Activated CD4-positive, alpha-beta T cell treated with anti-CD3 and anti-CD28 coated beads, Interleukin-2, amount 50 U/mL, for 24 hours (primary cell): Measurements from ENCODE around the gene PDHX.
A peak's percentile ranks its signal among the peaks of the same experiment; 100 is the strongest.
"Not testable (repeated sequence)": the region's sequence is repeated elsewhere in the genome, so short reads cannot be mapped to it uniquely, and the experiment has no call there.

ENCODE experiments used
- DNase-seq, 2 donors: peaks; one replicate each; pipeline ENCODE4 v3.0.0-alpha.2; 2020; ENCODE audit warnings: low read depth in 1 of 2, low spot score in 1 of 2

Gene PDHX

GRCh38 chr11:35015621-35016387 is 99.4 kb downstream of the PDHX start:
- no peak for DNase-seq

- no peak for DNase-seq
These were observed 100.5 kb downstream of the PDHX start for GRCh38 chr11:35016916-35017315.

- DNase-seq: no peak
These were observed 101.3 kb downstream of the PDHX start for GRCh38 chr11:35017528-35018342.

- no peak for DNase-seq
These were observed 105.2 kb downstream of the PDHX start for GRCh38 chr11:35021589-35021988.

GRCh38 chr11:35023940-35024339 is 107.5 kb downstream of the PDHX start:
- DNase-seq: not testable (repeated sequence)

- not testable (repeated sequence) for DNase-seq
These were observed 111.6 kb downstream of the PDHX start for GRCh38 chr11:35028007-35028406.

- peak in 1 of 2 donors; percentile 40 for DNase-seq
These were observed 113.7 kb downstream of the PDHX start for GRCh38 chr11:35029979-35030682.

- no peak for DNase-seq
These were observed 114.3 kb downstream of the PDHX start for GRCh38 chr11:35030716-35031213.

GRCh38 chr11:35031346-35031745 is 114.9 kb downstream of the PDHX start:
- no peak for DNase-seq

- no peak for DNase-seq
These were observed 115.4 kb downstream of the PDHX start for GRCh38 chr11:35031867-35032266.

GRCh38 chr11:35033011-35033410 is 116.6 kb downstream of the PDHX start:
- DNase-seq: no peak

- no peak for DNase-seq
These were observed 118.0 kb downstream of the PDHX start for GRCh38 chr11:35034401-35034800.

- no peak for DNase-seq
These were observed 119.5 kb downstream of the PDHX start for GRCh38 chr11:35035894-35036408.

- DNase-seq: no peak
These were observed 120.2 kb downstream of the PDHX start for GRCh38 chr11:35036639-35037038.

- no peak for DNase-seq
These were observed 122.0 kb downstream of the PDHX start for GRCh38 chr11:35038211-35038928.

- no peak for DNase-seq
These were observed 122.7 kb downstream of the PDHX start for GRCh38 chr11:35039076-35039475.

GRCh38 chr11:35040221-35040942 is 124.0 kb downstream of the PDHX start:
- peak; percentile 21 to 79 for DNase-seq

GRCh38 chr11:35041070-35041554 is 124.7 kb downstream of the PDHX start:
- no peak for DNase-seq

- no peak for DNase-seq
These were observed 125.8 kb downstream of the PDHX start for GRCh38 chr11:35042224-35042623.

- no peak for DNase-seq
These were observed 126.5 kb downstream of the PDHX start for GRCh38 chr11:35042913-35043312.
